Medulla oblongata (tissue), 1 donor: ENCODE measurements around the gene RGS10.

ENCODE experiments used
- DNase-seq: peaks from one replicate; pipeline ENCODE4 v3.0.0-alpha.2; 2015; ENCODE audit errors: extremely low spot score

RGS10 gene

DNA sequence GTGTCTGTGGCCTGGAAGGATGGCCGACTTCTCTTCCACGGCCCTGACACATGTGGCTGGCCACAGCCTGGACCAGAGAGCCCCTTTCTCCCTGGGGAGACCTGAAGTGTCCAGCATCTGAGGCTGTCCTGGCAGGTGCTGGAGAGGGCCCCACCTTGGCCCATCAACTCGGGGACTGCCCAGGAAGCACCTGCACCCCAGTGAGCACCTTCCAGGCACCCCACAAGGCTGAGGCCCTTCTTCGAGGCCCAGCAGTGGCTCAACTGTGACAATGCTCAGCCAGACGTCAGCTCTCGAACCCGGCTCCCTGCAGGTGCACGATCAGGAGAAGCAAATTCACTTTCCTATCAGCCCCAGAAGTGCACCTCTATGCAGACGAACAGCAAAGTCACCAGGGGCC, 24.3 kb downstream of the RGS10 start:
- no peak for DNase-seq

DNA sequence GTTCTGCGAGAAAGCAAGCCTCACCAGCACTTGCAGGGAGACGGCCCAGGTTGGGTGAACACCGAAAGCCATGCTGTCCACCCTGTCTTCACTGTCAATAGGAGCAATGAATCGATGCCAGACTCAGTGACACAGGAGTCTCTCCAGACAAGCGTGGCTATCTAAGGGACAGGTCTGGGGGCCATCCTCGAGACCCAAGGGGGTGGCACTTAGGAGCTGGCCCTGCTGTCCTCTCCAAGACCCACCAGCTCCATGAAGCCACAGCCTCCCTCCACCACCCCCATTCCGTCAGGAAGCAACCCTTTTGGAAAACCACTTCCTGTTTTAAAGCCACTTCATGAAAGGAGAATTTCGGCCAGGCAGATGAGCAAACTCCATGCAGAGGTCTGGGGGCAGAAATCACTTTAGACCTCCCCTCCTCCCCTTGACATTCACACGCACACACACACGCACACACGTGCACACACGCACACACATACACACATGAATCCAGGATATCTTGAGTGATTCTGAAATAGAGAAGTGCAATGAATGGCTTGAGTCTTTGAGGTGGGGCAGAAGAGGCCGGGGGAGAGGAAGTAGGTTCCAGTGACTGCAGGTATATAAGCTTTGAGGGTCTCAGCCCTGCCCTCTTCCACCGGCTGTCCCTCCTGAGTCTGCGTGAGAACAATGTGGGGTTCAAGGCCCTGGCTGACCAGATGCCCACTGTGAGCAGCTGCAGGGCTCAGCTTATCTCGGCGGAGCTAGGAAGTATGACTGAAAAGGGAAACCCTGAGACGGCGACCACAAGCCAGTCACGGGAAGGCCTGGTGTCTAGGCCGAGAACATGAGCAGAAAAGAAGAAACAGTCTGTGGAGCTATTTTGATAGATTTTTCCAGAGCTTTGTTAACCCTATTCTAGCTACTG, 25.0 kb downstream of the RGS10 start:
- DNase-seq: peak; percentile 59

DNA sequence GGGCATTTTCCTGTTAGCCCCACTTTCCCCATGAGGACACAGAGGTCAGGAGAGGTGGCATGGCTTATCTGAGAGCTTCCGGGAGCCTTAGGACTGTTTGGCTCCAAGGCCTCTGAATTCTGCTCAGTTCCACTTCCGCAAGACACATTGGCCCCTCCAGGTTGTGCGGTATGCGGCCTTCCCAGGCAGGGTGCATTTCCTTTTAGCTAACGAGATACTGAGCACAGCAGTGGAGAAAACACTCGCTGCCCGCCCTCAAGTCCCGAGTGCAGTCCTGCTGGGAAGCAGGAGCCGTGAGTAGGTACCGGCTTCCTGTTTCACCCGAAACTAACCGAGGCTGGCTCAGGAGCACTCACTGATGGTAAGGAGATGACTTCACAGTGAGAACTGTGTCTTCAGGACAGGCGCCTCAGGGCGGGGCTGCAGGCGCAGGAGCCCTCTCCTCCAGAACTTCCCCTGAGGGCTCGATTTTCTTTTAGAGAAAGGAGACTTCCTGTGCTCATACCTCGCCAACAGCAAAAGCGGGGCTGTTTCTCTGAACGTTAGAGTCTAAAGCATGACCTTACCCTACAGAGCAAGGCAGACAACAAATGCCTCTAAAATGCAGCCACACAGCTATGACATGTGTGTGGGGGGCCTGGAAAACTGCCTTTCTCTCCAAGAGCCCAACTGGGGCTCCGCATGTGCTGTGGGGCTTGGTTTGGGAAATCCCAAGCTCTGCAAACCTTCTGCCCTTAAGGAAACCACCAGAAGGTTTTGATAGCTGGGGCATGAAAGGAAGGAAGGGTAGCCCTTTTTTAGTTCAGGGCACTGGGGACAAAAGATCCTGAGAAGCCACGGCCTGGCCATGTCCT, 25.9 kb downstream of the RGS10 start:
- DNase-seq: peak; percentile 40

GRCh38 chr10:119515511-119516045, 26.9 kb downstream of the RGS10 start:
- DNase-seq: no peak

DNA sequence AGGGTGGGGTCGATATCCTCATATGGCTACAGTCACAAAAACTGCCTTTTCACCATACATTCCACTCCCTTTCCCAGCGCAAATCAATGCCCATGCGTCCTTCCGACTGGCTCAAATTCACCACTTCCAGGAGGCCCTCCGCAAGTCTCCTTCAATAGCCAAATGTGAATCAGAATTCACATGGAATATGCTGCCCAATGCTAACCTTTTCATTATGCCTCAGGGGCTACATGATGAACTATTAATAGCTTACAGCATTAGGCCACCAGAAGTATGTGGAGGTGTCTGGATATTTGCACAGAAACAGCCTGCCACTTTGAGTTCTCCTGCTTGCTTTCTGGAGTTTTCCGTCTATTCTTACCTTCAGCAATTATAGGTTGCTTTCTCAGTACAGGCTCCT, 27.7 kb downstream of the RGS10 start:
- no peak for DNase-seq

GRCh38 chr10:119511828-119512515, 30.5 kb downstream of the RGS10 start:
- no peak for DNase-seq

GRCh38 chr10:119509909-119510451, 32.5 kb downstream of the RGS10 start:
- DNase-seq: no peak

- no peak for DNase-seq
These were observed 35.4 kb downstream of the RGS10 start for GRCh38 chr10:119507115-119507514.

DNA sequence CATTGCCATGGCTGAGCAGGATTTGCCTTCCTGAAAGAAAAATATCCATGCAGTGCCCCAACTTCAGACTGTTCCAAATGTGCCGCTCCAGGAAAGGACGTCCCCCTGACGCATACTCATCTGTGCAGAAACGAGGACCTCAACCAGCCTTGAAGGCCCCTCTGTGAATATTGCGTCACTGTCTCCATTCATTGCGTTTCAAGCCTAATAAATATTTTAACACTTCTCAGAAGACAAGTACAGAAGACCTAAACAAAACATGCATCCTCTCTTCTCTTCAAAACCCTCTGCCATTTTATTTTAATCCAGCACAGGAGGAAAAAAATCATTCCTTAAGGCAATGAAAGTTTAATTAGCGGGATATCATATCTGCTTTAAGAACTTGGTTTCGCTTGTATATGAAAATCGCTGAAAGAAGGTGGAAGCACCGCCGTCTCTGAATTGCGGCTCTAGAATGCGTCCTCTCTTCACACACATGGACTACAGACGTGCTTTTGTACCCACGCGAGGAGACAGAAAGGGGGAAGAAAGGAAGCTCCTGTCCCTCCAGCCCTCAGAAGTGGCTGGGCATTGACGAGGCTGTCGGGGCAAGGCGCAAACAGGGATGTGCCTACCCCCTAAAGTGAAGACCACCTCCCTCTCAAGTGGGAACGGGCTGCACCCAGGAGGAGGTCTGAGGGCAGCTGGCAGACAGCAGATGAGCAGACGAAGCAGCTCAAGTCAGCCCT, 36.8 kb downstream of the RGS10 start:
- DNase-seq: no peak

GRCh38 chr10:119505131-119505551, 37.4 kb downstream of the RGS10 start:
- no peak for DNase-seq

DNA sequence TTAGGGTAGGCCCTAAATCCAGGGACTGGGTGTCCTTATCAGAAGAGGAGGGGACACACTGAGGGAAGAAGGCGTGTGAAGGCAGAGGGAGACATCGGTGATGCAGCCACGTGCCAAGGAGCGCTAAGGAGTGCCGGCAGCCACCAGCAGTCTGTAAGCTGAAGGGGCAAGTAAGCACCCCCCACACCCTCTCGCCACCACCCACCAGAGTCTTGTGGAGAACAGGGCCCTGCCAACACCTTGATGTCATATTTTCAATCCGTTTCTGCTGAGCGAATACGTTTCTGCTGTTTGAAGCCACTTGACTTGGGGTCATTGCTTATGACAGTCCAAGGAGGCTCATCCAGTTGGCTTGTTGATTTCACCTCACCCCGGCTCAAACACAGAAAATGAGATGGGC, 37.9 kb downstream of the RGS10 start:
- DNase-seq: no peak

- DNase-seq: no peak
These were observed 38.7 kb downstream of the RGS10 start for GRCh38 chr10:119503821-119504220.

DNA sequence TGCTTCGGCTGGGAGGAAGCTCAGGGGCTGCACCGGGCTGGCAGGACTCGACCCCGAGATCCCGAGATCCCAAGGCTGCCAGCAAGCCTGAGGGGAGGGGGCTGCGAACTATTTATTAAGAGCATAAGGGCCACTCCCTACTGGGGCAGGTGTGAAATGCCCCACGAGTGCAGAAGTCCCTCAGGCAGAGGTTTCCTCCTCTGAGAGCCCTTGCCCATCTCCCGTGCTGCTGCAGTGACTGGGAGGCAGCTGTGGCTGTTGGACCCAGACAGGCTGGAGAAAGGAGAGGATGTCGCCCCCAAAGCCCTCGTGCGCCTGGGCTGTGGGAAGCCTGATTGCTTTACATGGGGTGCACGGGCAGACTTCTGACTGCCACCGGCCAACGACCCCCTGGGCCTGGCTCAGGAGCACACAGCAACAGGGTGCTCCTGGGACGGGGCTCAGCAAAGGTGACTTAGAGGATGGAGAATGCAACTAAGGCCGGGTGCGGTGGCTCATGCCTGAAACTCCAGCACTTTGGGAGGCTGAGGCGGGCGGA, 39.8 kb downstream of the RGS10 start:
- DNase-seq: no peak

DNA sequence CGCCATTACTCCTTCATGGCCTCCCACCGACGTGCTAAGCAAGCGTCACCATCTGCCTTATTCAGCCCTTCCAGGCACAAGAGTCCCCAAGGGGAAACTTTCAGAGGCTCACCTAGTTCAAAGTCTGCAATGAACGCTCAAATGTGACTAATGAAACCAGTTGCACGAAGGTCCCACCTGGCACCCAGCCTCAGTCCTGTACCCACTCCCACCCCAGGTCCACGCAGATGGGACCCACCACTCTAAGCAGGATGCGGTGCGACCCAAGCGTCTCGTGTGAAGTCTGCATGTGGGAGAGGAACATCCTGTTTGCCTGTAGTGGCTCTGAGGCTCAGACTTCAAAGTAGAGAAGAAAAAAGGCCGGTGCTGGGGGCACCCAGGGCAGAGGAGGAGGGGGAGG, 40.3 kb downstream of the RGS10 start:
- DNase-seq: no peak

- no peak for DNase-seq
These were observed 40.8 kb downstream of the RGS10 start for GRCh38 chr10:119501690-119502089.

DNA sequence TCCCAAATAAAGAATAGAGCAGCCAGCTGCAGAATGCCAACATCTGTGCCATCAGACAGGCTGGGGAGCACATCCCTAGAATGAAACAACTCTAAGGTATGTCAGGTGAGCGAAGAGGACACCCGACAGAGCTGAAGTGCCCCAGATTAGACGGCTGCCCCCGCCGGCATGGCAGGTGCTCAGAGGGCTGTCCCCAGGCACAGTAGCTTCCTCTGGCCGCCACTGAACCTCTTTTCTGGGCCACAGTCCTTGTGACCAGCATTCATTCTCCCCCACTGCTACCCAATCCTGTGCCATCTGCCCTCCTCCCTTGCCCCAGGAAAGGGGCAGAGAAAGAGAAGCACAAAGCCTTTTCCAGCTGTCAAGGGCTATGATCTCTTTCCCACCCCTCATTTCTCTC, 41.7 kb downstream of the RGS10 start:
- no peak for DNase-seq

DNA sequence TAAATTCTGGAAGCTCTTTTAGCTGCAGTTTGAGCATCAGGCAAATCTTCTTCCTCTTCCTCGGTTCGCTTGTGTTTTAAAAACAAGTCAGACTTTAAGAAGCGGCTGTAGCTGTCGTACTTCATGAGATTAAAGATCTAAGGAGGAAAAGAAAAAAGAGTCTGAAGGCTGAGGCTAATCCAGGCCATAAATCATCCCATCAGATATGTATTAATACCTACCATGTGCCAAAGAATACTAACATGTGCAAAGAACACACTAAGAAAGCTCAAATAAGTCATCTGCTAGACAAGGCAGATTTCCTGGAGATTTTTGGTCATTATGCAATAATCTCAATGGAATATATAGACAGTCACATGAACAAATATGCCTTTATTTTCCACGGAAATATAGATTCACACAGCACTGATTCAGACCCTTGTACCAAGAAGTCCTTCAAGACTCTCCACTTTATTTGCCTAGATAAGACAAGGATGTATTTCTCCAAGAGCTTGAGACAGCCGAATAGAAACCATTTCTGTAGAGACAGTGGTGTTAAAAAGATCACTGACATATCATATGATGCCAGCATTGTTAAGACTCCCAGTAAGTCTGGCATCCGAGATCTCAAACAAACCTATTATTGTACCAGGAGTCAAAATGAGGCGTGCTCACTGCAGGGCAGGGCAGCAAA, 42.3 kb downstream of the RGS10 start:
- DNase-seq: no peak

DNA sequence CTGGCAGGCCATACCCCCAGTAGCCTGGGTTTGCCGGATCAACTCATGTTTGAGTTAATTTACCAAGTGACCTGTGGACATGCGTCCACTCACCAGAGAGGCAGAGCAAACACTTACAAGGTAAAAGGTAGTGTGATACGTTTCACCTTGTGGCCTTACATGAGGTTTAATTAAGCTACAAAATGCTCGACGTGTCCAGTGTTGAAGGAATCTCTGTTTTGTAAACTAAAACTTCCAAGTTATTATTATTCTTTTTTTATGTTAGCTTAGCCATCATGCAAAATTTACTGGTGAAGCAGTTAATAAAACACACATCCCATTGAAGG, 42.9 kb downstream of the RGS10 start:
- DNase-seq: no peak

- DNase-seq: no peak
These were observed 43.4 kb downstream of the RGS10 start for GRCh38 chr10:119498889-119499676.
